ENCODE measurements around the gene DIS3L2.
"Not testable (repeated sequence)": the region's sequence is repeated elsewhere in the genome, so short reads cannot be mapped to it uniquely, and the experiment has no call there.

DIS3L2 gene

DNA sequence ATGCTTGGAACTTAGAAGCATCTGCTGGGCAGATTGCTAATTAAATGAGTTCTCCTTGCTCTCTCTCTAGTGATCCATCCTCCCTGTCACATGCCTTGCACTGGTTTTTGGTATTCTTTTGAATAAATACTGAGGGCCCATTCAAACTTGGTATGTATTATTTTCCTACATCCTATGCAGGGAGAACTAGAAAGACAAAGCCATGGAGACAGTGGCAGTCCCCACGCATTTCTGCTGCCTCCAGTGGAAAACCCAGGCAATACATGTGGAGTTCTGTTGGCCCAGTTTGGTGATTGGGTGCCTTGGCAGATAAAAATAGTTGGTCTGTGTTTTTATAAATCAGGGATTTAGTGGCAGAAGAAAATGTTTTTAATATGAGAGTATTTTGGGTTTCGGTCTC lies 68.7 kb downstream of the DIS3L2 start:
- Histone ChIP-seq H3K79me1 (ENCODE audit: low read length) (no peaks in the 10 kb centered on the region), H3K56ac (ENCODE audit: low read length) (no peak overlapping the region), H3K4me3 (ENCODE audit: low read length) (no peak overlapping the region), H2BK120ac (ENCODE audit: low read depth, low read length) (no peak overlapping the region), H3K27ac (ENCODE audit: low read depth, low read length) (no peak overlapping the region), H2BK5ac (ENCODE audit: low read length) (no peak overlapping the region), H3K79me2 (ENCODE audit: control insufficient read depth, insufficient read depth, low read length) (no peaks in the 10 kb centered on the region), H2AK5ac (ENCODE audit: low read length) (no peak overlapping the region), H3K36me3 (ENCODE audit: control insufficient read depth, insufficient read depth, low read length) (no peaks in the 10 kb centered on the region), H3K23ac (ENCODE audit: low read length) (no peak overlapping the region), H3K9ac (ENCODE audit: low read length) (no peak overlapping the region), H2BK15ac (replicated peaks; ENCODE audit: low read depth) (no peak overlapping the region), H3K27me3 (ENCODE audit: insufficient read depth, low read length, poor library complexity) (no peaks in the 10 kb centered on the region), H4K5ac (ENCODE audit: low read length) (no peak overlapping the region), H3K4me1 (ENCODE audit: control insufficient read depth, low read depth, low read length) (no peaks in the 10 kb centered on the region), H3K18ac (ENCODE audit: low read length) (no peak overlapping the region), H4K8ac (ENCODE audit: low read depth, low read length) (no peak overlapping the region), H3K4me2 (ENCODE audit: low read length) (no peak overlapping the region), H3K4ac (ENCODE audit: low read depth, low read length) (no peak overlapping the region)
- peak; percentile 23 for DNase-seq
- 100% methylated on average over 1 of the region's 2 CpGs for WGBS (ENCODE audit: extremely low coverage, insufficient coverage, low lambda C conversion rate)

- H3K27ac ChIP-seq (ENCODE audit: low read depth, low read length); H3K4me2 ChIP-seq (ENCODE audit: low read length); H3K4ac ChIP-seq (ENCODE audit: low read depth, low read length); H3K4me3 ChIP-seq (ENCODE audit: low read length); H3K79me1 ChIP-seq (ENCODE audit: low read length); H3K36me3 ChIP-seq (ENCODE audit: control insufficient read depth, insufficient read depth, low read length); H2BK120ac ChIP-seq (ENCODE audit: low read depth, low read length); DNase-seq; H3K18ac ChIP-seq (ENCODE audit: low read length); H3K27me3 ChIP-seq (ENCODE audit: insufficient read depth, low read length, poor library complexity); H3K4me1 ChIP-seq (ENCODE audit: control insufficient read depth, low read depth, low read length); H2BK5ac ChIP-seq (ENCODE audit: low read length); H3K56ac ChIP-seq (ENCODE audit: low read length); H3K9ac ChIP-seq (ENCODE audit: low read length); H3K79me2 ChIP-seq (ENCODE audit: control insufficient read depth, insufficient read depth, low read length); H3K23ac ChIP-seq (ENCODE audit: low read length); H2BK15ac ChIP-seq (replicated peaks; ENCODE audit: low read depth); H2AK5ac ChIP-seq (ENCODE audit: low read length); H4K8ac ChIP-seq (ENCODE audit: low read depth, low read length); H4K5ac ChIP-seq (ENCODE audit: low read length): not testable (repeated sequence)
- WGBS (ENCODE audit: extremely low coverage, insufficient coverage, low lambda C conversion rate): no CpG with 5 or more reads among the region's 2 CpGs
Measured at GRCh38 chr2:232035292-232035691, 73.8 kb downstream of the DIS3L2 start.

GRCh38 chr2:232036876-232037275 lies 75.4 kb downstream of the DIS3L2 start:
- not testable (repeated sequence) for H3K4ac ChIP-seq (ENCODE audit: low read depth, low read length); H3K23ac ChIP-seq (ENCODE audit: low read length); H3K4me3 ChIP-seq (ENCODE audit: low read length); H2AK5ac ChIP-seq (ENCODE audit: low read length); DNase-seq; H3K4me2 ChIP-seq (ENCODE audit: low read length); H3K56ac ChIP-seq (ENCODE audit: low read length); H3K18ac ChIP-seq (ENCODE audit: low read length); H3K9ac ChIP-seq (ENCODE audit: low read length); H3K79me2 ChIP-seq (ENCODE audit: control insufficient read depth, insufficient read depth, low read length); H2BK5ac ChIP-seq (ENCODE audit: low read length); H4K5ac ChIP-seq (ENCODE audit: low read length); H2BK15ac ChIP-seq (replicated peaks; ENCODE audit: low read depth); H3K36me3 ChIP-seq (ENCODE audit: control insufficient read depth, insufficient read depth, low read length); H3K79me1 ChIP-seq (ENCODE audit: low read length); H3K4me1 ChIP-seq (ENCODE audit: control insufficient read depth, low read depth, low read length); H2BK120ac ChIP-seq (ENCODE audit: low read depth, low read length); H3K27ac ChIP-seq (ENCODE audit: low read depth, low read length); H3K27me3 ChIP-seq (ENCODE audit: insufficient read depth, low read length, poor library complexity); H4K8ac ChIP-seq (ENCODE audit: low read depth, low read length)
- no CpG with 5 or more reads among the region's 4 CpGs for WGBS (ENCODE audit: extremely low coverage, insufficient coverage, low lambda C conversion rate)

- Histone ChIP-seq H3K4me2 (ENCODE audit: low read length) (no peak overlapping the region), H3K36me3 (ENCODE audit: control insufficient read depth, insufficient read depth, low read length) (no peaks in the 10 kb centered on the region), H2AK5ac (ENCODE audit: low read length) (no peak overlapping the region), H2BK120ac (ENCODE audit: low read depth, low read length) (no peak overlapping the region), H4K8ac (ENCODE audit: low read depth, low read length) (no peak overlapping the region), H3K4me1 (ENCODE audit: control insufficient read depth, low read depth, low read length) (peaks cover 2% of the 10 kb centered on the region), H3K27ac (ENCODE audit: low read depth, low read length) (no peak overlapping the region), H3K4ac (ENCODE audit: low read depth, low read length) (no peak overlapping the region), H2BK5ac (ENCODE audit: low read length) (no peak overlapping the region), H3K56ac (ENCODE audit: low read length) (no peak overlapping the region), H4K5ac (ENCODE audit: low read length) (no peak overlapping the region), H3K79me1 (ENCODE audit: low read length) (no peaks in the 10 kb centered on the region), H3K79me2 (ENCODE audit: control insufficient read depth, insufficient read depth, low read length) (no peaks in the 10 kb centered on the region), H3K27me3 (ENCODE audit: insufficient read depth, low read length, poor library complexity) (no peaks in the 10 kb centered on the region), H3K9ac (ENCODE audit: low read length) (no peak overlapping the region), H3K18ac (ENCODE audit: low read length) (no peak overlapping the region), H3K23ac (ENCODE audit: low read length) (no peak overlapping the region), H3K4me3 (ENCODE audit: low read length) (no peak overlapping the region), H2BK15ac (replicated peaks; ENCODE audit: low read depth) (no peak overlapping the region)
- DNase-seq: peak; percentile 11
- WGBS (ENCODE audit: extremely low coverage, insufficient coverage, low lambda C conversion rate): no CpG with 5 or more reads among the region's 1 CpG
Measured at GRCh38 chr2:232038251-232038880, 76.9 kb downstream of the DIS3L2 start.

DNA sequence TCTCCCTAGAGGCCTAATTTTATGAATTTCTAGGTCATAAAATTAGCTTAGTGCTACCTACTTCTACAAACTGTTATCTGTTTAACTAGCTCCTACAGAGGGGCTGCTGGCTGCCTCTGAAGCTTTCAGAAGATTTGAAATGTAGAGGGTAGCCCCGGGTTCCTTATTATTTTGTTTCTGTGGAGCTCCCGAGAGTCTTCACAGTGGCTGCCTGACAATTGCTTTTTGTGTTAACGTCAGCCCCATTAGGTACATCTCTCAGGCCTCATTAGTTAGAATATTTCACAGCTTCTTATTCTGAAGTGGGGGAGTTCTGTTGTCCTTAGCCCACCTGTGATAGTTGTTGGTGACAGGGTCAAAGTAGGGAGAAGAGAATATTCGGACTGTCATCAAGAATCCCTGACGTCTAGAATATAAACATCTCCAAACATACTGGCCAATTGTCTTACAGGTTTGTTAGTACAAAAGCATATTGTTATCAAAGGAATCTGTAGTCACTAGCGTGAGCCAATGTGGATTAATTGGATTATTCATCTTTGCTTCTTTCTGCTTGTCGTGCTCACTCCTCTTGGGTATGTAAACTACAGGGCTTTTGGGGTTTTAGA lies 77.5 kb downstream of the DIS3L2 start:
- Histone ChIP-seq H3K9ac (ENCODE audit: low read length) (no peak overlapping the region), H3K79me2 (ENCODE audit: control insufficient read depth, insufficient read depth, low read length) (no peaks in the 10 kb centered on the region), H4K5ac (ENCODE audit: low read length) (no peak overlapping the region), H2BK15ac (replicated peaks; ENCODE audit: low read depth) (no peak overlapping the region), H4K8ac (ENCODE audit: low read depth, low read length) (no peak overlapping the region), H3K36me3 (ENCODE audit: control insufficient read depth, insufficient read depth, low read length) (no peaks in the 10 kb centered on the region), H3K27ac (ENCODE audit: low read depth, low read length) (no peak overlapping the region), H3K4me2 (ENCODE audit: low read length) (no peak overlapping the region), H2BK120ac (ENCODE audit: low read depth, low read length) (no peak overlapping the region), H2AK5ac (ENCODE audit: low read length) (no peak overlapping the region), H3K79me1 (ENCODE audit: low read length) (no peaks in the 10 kb centered on the region), H3K4ac (ENCODE audit: low read depth, low read length) (no peak overlapping the region), H3K56ac (ENCODE audit: low read length) (no peak overlapping the region), H3K23ac (ENCODE audit: low read length) (no peak overlapping the region), H2BK5ac (ENCODE audit: low read length) (no peak overlapping the region), H3K27me3 (ENCODE audit: insufficient read depth, low read length, poor library complexity) (no peaks in the 10 kb centered on the region), H3K4me1 (ENCODE audit: control insufficient read depth, low read depth, low read length) (peaks cover 2% of the 10 kb centered on the region), H3K18ac (ENCODE audit: low read length) (peak overlapping the region; percentile 39), H3K4me3 (ENCODE audit: low read length) (no peak overlapping the region)
- WGBS (ENCODE audit: extremely low coverage, insufficient coverage, low lambda C conversion rate): no CpG with 5 or more reads among the region's 7 CpGs
- no peak for DNase-seq
